HG03039 (cell line): ENCODE measurements around the gene EID2.

Source experiments
- ATAC-seq: cut with Tn5 transposase; IDR thresholded peaks from one replicate; pipeline ENCODE4 v1.9.1; 2021; ENCODE audit warnings: mild to moderate bottlenecking, moderate library complexity; ENCODE audit not compliant: unreplicated experiment

Gene EID2

GRCh38 chr19:39506598-39506943 lies 33.4 kb downstream of the EID2 start:
- no peak for ATAC-seq

GRCh38 chr19:39502640-39503417 lies 37.1 kb downstream of the EID2 start:
- ATAC-seq: no peak

DNA sequence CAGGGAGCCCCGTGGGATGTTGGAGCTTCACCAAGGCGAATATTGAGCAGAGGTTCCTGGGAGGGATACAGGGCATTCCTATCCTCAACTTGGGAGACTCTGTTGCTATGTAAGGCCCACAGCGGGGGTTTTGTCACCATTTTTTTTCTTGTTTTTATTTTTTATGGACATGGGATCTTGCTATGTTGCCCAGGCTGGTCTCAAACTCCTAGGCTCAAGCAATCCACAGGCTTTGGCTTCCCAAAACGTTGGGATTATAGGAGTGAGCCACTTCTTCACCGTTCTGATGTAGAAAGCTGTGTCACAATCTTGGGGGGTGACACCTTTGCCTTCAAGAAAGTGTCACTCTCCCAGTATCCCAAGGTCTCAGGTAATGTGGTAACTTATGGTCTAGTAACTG lies 38.6 kb downstream of the EID2 start:
- ATAC-seq: no peak

- no peak for ATAC-seq
Measured at GRCh38 chr19:39500543-39500942, 39.4 kb downstream of the EID2 start.

DNA sequence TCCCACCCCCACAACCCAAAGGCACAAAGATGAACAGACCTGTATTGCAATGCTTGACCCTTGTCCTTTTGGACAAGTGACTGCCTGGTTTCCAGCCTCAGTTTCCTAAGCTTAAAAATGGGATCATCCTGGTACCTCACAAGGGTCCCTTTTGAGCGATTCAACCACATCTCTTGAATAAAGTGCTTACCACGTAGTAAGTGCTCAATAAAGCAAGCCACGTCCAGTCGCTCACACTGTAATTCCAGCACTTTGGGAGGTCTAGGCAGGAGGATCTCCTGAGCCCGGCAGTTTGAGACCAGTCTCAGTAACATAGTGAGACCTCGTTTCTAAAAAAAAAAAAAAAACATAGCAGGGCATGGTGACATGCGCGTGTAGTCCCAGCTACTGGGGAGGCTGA lies 40.0 kb downstream of the EID2 start:
- no peak for ATAC-seq

- ATAC-seq: no peak
Measured at GRCh38 chr19:39498798-39499642, 40.9 kb downstream of the EID2 start, which contains the start of gene DLL3. DLL3 (plus strand) TSS chr19:39498947; CDS start chr19:39498975, 28 bp downstream.

GRCh38 chr19:39497996-39498797 lies 41.8 kb downstream of the EID2 start:
- ATAC-seq: no peak

DNA sequence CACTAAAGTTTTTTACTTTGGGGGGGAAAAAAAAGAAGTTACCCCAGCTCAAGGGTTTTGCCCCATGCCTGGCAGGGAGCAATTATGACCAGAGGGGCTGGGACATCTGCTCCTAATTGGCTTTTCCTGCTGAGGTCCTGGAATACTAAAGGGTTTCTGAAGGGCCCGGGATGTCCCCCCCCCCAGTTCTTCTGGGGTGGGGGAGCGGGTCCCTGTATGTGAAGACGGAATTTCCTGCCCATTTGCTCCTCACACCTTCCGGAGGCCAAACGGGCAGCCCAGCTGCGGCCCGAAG lies 42.3 kb downstream of the EID2 start:
- ATAC-seq: no peak

DNA sequence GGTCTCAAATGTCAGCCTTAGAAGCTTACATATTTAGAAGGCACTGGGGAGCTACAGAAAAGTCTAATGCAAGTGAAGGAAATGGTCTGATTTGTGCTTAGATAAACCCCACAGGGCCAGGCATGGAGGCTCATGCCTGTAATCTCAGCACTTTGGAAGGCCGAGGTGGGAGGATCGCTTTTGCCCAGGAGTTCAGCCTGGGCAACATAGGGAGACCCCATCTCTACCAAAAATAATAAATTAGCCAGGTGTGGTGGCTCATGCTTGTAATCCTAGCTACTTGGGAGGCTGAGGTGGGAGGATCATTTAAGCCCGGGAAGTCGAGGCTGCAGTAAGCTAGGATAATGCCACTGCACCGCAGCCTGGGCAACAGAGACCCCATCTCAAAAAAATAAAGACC lies 43.9 kb downstream of the EID2 start:
- ATAC-seq: no peak

DNA sequence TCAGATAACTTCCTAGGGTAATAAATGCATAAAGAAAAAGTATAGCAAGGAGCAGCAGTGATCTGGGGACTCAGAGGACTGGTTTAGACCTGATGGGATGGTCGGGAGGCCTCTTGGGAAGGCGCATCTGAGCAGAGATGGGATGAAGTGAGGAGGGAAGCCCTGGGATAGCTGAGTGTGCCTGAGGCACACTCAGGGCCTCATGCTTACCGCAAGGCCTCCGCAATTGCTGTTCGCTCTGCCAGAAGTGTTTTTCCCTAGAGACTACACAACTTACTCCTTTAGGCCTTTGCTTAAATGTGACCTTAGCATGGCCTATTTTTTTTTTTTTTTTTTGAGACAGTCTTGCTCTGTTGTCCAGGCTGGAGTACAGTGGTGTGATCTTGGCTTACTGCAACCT lies 45.3 kb downstream of the EID2 start:
- no peak for ATAC-seq

GRCh38 chr19:39492788-39493187 lies 47.2 kb downstream of the EID2 start:
- ATAC-seq: no peak

GRCh38 chr19:39492225-39492624 lies 47.7 kb downstream of the EID2 start:
- no peak for ATAC-seq

GRCh38 chr19:39489756-39490155 lies 50.2 kb downstream of the EID2 start:
- no peak for ATAC-seq
